Esophagus (tissue), 2 donors: ENCODE measurements around the gene CREB1. TPM values are rescaled to one million over a fixed set of nuclear protein-coding genes. Genes with fewer than 3 reads are reported as not detected.
A peak's percentile ranks its signal among the peaks of the same experiment; 100 is the strongest.

Experiments
- H3K27ac ChIP-seq, 2 donors: one replicate each; pipeline ENCODE4 v1.5.1; 2013; ENCODE audit warnings: low read depth in 2 of 2, mild to moderate bottlenecking in 2 of 2, inconsistent platforms in 1 of 2, low read length in 1 of 2, moderate library complexity in 1 of 2
- H3K27me3 ChIP-seq, 2 donors: one replicate each; pipeline ENCODE4 v1.6.1; 2013; ENCODE audit warnings: low read length in 2 of 2, control low read depth in 1 of 2, mild to moderate bottlenecking in 1 of 2; ENCODE audit not compliant: insufficient read depth in 2 of 2, control insufficient read depth in 1 of 2
- H3K36me3 ChIP-seq, 2 donors: one replicate each; pipeline ENCODE4 v1.6.1; 2013; ENCODE audit warnings: low read length in 1 of 2; ENCODE audit not compliant: control insufficient read depth in 2 of 2, insufficient read depth in 2 of 2
- H3K4me1 ChIP-seq, 2 donors: one replicate each; pipeline ENCODE4 v1.6.1; 2013; ENCODE audit warnings: low read length in 1 of 2; ENCODE audit not compliant: control insufficient read depth in 2 of 2, insufficient read depth in 2 of 2
- H3K4me3 ChIP-seq, 2 donors: one replicate each; pipeline ENCODE4 v1.5.1; 2013; ENCODE audit warnings: low read length in 2 of 2, mild to moderate bottlenecking in 2 of 2, low read depth in 1 of 2, moderate library complexity in 1 of 2
- H3K9me3 ChIP-seq, 2 donors: one replicate each; pipeline ENCODE4 v1.6.1; 2013; ENCODE audit warnings: mild to moderate bottlenecking in 2 of 2, low read depth in 1 of 2, low read length in 1 of 2, moderate library complexity in 1 of 2; ENCODE audit not compliant: control insufficient read depth in 2 of 2, insufficient read depth in 1 of 2
- WGBS, 2 donors: extraction: QIAGEN DNeasy Blood & Tissue Kit; methylation state at CpG; one replicate each; pipeline ENCODE4 v1.1.7; 2013; 5-methylcytosine and 5-hydroxymethylcytosine counted together
- polyA plus RNA-seq, 2 donors: library from polyadenylated mRNA; stranded (reverse); fragments of 200-250 nt; gene quantifications; one replicate each; pipeline ENCODE4 v1.2.3, GENCODE V29; 2013
- donor health status: healthy with polysubstance abuse.
- donor health status: Bipolar disorder and iron deficiency.

Gene CREB1
- polyA plus RNA-seq, 2 donors, result 5.3 to 6.2 TPM

DNA sequence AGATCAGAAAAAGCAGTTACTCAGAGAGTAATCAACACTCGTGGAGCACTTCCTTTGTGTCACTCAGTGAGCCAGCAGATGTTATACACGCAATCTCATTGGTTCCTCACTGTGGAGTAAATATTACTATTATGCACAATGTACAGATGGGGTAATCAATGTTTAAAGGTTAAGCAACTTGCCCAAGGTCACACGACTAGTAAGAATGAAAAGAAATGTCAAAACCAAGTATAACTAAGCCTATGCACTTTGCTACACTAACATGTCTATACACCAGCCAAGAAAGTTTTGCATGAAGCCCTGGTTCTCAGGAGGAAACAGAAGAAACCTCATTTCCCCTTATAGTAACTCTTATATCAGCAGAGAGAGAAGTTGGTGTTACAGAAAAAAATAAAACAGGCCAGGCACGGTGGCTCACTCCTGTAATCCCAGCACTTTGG, 90.0 kb downstream of the CREB1 start:
- Histone ChIP-seq H3K27ac (no peak overlapping the region), H3K4me3 (no peak overlapping the region), H3K9me3 (no peaks in the 10 kb centered on the region), H3K4me1 (peaks cover 0 to 3% of the 10 kb centered on the region in 2 donors), H3K27me3 (no peaks in the 10 kb centered on the region), H3K36me3 (peaks cover 0 to 6% of the 10 kb centered on the region in 2 donors)
- 57 to 58% methylated on average over 4 of the region's 4 CpGs for WGBS, 2 donors

DNA sequence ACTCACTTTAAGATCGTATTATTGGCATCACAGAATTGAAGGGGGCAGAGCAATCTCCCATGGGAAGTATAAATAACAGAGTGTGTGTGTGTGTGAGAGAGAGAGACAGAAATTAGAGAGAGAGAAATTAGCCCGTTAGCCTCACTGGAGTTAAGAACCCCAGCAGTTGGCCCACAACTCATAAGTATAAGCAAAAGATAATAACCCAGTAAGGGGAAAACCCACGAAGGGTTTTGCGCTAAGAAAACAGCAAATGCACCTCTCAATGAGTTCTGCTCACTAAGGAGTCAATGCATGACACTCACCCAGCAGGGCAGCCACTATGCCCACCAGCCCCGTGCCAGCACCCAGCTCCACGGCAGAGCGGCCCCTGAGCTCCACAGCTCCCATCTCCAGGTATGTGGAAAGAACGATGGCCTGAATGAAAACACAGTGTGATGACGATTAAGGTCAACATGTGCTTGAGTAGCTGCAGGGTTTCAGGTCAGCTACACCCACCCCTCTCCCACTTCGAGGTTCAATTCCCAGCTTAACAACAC, 91.8 kb downstream of the CREB1 start:
- no peak overlapping the region for H3K27ac ChIP-seq
- H3K4me1 ChIP-seq, result peaks cover 0 to 3% of the 10 kb centered on the region in 2 donors
- H3K36me3 ChIP-seq, result peaks cover 0 to 6% of the 10 kb centered on the region in 2 donors
- WGBS, 2 donors, result 87 to 89% methylated on average over 10 of the region's 10 CpGs
- H3K9me3 ChIP-seq, result no peaks in the 10 kb centered on the region
- H3K4me3 ChIP-seq, result no peak overlapping the region
- H3K27me3 ChIP-seq, result no peaks in the 10 kb centered on the region

DNA sequence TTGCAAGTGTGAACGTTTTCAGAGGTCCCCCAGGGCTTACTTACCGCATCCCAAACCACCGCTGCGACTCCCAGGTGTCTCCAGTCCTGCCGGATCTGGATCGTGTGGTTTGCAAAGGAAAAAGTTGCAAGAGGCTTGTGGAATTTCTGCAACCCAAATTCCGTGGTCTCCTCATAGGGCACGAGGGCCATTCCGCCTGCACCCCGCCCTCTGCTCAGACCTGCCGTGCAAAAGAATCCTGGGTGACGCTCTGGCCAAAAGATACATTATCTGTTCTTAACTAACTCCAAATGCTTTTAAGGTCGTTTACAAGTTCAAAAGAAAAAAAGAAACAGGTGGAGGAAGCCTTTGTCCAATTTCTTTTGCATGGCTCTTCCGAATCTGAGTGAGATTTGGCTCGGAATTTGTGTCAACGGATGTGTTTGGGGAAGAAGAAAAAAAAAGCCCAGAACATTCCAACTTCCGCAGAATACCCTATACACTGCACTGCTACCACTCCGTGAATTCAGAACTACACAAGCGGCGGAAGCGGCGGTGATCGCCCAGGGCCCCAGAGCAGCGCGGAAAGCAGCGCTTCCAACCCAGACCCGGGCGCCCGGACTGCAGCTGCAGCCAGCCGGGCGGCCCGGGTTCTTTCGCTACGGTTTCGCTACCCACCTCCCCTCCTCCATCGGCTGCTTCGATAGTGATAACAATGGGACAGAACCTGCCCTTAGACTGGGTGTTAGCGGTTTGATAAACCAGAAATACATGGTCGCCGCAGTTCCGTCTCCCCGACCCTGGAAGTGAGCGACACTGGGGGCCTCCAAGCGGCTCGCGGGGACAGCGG, 94.6 kb downstream of the CREB1 start:
- peak overlapping the region; percentile 91 to 94 for H3K27ac ChIP-seq
- H3K27me3 ChIP-seq, result no peaks in the 10 kb centered on the region
- H3K36me3 ChIP-seq, result peaks cover 0 to 6% of the 10 kb centered on the region in 2 donors
- peak overlapping the region; percentile 67 to 84 for H3K4me3 ChIP-seq
- H3K4me1 ChIP-seq, result peaks cover 0 to 3% of the 10 kb centered on the region in 2 donors
- 0 to 1% methylated on average over 47 of the region's 47 CpGs for WGBS, 2 donors
- no peaks in the 10 kb centered on the region for H3K9me3 ChIP-seq

DNA sequence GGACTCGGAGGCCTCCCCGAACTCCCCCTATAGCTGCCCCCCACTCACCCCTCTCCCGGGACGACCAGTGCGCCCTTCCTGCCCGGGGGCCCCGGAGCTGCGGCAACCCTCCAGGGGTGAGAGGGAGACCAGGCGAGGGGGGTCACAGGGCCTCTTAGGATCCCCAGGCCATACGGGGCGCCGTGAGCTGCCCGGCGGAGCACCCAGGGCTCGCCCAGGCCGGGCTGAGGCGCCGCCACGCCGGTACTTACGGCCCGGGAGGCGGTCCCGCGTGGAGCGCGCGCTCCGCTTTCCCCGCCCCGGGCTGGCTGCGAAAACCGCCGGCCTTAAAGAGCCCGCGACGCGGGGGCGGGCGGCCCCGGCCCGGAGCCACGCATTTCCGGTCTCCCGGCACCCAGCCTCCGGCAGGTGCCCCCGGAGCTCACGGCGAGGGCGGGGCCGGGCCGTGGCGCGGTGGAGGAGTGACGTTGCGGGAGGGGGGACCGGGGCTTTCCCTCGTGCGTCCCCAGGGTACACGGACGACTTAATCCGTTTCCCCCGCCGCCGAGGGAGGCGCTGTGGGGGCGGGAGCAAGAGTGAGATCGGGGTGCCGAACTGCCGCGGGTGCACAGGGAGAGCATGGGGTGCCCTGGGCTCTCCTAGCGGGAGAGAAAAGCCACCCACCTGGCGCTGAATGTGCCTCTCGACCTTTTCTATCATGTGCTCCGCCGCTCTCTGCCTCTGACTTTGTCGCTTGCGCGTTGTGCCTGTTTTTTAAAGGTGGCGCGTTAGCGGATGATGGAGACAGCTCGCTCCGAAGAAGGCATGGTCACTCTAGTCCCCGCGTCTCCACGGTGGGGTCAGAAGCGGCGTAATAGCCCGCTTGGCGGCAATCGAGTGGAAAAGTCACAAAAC, 95.5 kb downstream of the CREB1 start, which contains the start of gene METTL21A:
Gene METTL21A, minus strand, starts transcription at position 381 of the 894 bp plus-strand sequence. CDS start 1,019 bp downstream, outside the sequence.
- Histone ChIP-seq H3K36me3 (peaks cover 0 to 6% of the 10 kb centered on the region in 2 donors), H3K4me3 (peak within 1 kb of the TSS; percentile 67 to 84), H3K27me3 (no peaks in the 10 kb centered on the region), H3K27ac (peak within 1 kb of the TSS; percentile 91 to 94), H3K4me1 (peaks cover 0 to 3% of the 10 kb centered on the region in 2 donors), H3K9me3 (no peaks in the 10 kb centered on the region)
- WGBS, 2 donors, result 0 to 1% methylated on average over 89 to 92 of the region's 92 CpGs

DNA sequence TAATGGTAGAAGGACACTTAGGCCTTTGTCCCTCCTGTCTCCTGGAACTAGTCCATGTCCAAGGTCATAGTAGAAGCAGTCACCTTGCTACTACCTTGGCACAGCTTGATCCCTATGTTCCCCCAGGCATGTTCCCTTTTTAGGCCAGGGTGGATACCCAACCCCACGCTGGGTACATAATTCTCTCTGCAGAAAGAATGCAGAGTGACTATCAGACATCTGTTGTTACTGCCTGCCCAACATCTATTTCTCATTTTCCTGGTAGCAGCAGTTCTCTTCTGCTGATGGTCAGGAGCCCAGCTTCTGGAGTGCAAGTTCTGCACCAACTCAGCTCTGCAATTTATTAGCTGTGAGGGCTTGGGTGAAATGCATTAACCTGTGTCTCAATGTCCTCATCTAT, 99.8 kb downstream of the CREB1 start:
- no peaks in the 10 kb centered on the region for H3K36me3 ChIP-seq
- H3K9me3 ChIP-seq, result no peaks in the 10 kb centered on the region
- H3K27ac ChIP-seq, result peak overlapping the region in 1 of 2 donors; percentile 26
- no peaks in the 10 kb centered on the region for H3K4me1 ChIP-seq
- H3K4me3 ChIP-seq, result no peak overlapping the region
- 38 to 50% methylated on average over 1 of the region's 1 CpG for WGBS, 2 donors
- no peaks in the 10 kb centered on the region for H3K27me3 ChIP-seq

DNA sequence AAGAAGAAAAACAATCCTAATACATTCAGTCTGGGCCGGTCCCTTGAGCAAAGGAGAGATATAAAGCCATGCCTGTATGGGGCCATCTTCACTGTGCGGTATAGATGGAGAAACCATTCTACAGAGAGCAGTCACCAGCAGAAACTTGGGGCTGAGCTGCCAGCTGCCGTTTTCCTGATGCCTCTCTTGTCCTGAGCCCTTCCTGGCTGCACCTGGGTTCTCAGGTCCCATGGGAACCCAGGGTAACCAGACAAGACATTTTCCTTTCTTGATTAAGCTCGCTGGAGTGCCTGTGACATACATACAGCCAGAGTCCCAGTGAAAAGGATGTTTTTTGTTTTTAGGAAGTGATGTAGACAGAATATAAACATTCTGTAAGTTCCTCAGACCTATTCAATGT, 100.7 kb downstream of the CREB1 start:
- Histone ChIP-seq H3K9me3 (no peaks in the 10 kb centered on the region), H3K4me3 (no peak overlapping the region), H3K27me3 (no peaks in the 10 kb centered on the region), H3K27ac (no peak overlapping the region), H3K36me3 (no peaks in the 10 kb centered on the region), H3K4me1 (no peaks in the 10 kb centered on the region)
- WGBS, 2 donors, result 77 to 85% methylated on average over 4 of the region's 4 CpGs

DNA sequence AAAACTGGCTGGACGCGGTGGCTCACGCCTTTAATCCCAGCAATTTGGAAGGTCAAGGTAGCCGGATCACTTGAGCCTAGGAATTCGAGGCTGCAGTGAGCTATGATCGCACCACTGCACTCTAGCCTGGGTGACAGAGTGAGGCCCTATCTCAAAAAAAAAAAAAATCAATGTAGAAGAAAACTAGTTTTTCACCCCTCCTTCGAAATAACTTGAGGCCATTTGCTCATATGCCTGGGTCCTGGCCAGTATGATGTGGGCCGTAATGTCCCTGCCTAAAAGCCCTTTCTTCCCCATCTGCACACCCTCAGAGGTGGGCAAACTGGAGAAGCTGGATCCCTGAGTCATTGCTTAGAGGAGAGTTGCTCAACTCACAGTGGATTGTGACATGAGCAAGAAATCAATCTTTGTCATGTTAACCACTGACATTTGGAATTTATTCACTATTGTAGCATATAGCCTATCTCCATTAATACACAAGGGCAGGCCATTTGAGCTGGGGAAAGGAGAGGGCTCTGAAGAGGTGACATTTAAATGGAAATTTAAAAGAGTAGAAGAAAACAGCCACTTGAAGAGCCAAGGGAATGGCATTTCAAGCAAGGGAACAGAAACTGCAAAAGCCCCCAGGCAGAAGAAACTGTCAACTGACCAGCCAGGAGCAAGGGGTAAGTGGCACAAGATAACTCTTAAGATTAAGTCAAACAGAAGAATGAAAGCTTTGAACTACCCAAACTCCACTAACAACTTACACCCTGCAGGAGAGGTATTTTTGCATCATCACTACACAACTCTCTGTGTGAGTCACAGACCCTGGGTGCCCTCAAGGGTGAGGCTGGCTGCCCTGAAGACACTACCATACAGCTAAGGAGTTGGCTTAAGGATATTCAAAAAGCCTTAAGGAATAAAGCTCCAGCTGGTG, 103.1 kb downstream of the CREB1 start:
- H3K4me1 ChIP-seq, result peaks cover 0 to 2% of the 10 kb centered on the region in 2 donors
- H3K27ac ChIP-seq, result peak overlapping the region; percentile 72 to 82
- WGBS, 2 donors, result 70 to 77% methylated on average over 8 of the region's 8 CpGs

DNA sequence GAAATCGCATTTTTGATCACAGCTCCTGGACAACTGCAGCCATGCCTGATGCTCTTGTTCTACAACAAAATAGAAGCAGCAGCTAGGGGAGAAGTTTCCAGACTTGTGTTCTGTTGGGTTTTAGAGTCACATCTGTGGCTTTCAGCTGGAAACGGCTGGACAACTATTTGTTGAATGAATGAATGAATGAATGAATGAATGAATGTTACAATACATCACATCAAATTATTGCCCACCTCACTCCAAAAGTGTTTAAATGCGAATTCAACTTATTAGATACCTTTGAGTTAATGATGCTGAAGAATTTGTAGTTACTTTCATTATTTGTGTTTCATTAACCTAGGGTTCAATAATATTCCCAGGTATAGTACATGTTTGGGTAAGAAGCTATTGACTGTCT, 103.9 kb downstream of the CREB1 start:
- Histone ChIP-seq H3K27ac (peak overlapping the region in 1 of 2 donors; percentile 72), H3K9me3 (no peaks in the 10 kb centered on the region), H3K4me3 (no peak overlapping the region), H3K36me3 (no peaks in the 10 kb centered on the region), H3K27me3 (no peaks in the 10 kb centered on the region), H3K4me1 (peaks cover 0 to 2% of the 10 kb centered on the region in 2 donors)
- WGBS, 2 donors, result 85 to 92% methylated on average over 3 of the region's 3 CpGs

More for the DNA sequence above, 103.1 kb downstream of the CREB1 start:
- no peaks in the 10 kb centered on the region for H3K36me3 ChIP-seq
- H3K9me3 ChIP-seq, result no peaks in the 10 kb centered on the region
- H3K27me3 ChIP-seq, result no peaks in the 10 kb centered on the region
- H3K4me3 ChIP-seq, result no peak overlapping the region
